GM23338 (cell line): Measurements from ENCODE around the gene MOB3B. TPM values are rescaled to one million over a fixed set of nuclear protein-coding genes. Genes with fewer than 3 reads are reported as not detected.

ENCODE experiments used
- ATAC-seq: fragments of 200-7000 bp; cut with Tn5 transposase; 3 replicates; pipeline ENCODE4 v1.9.1; 2020
- DNase-seq: peaks from one replicate; pipeline ENCODE4 v3.0.0-alpha.2; 2015; ENCODE audit warnings: low spot score
- H2AFZ ChIP-seq: fragments of 200-600 bp; sonication (generic); 2 replicates; pipeline ENCODE4 v1.8.0; 2016; ENCODE audit warnings: antibody characterized with exemption, mild to moderate bottlenecking, moderate library complexity
- H3F3A ChIP-seq: fragments of 200-600 bp; sonication (generic); replicated peaks from 2 replicates; pipeline ENCODE4 v1.8.0; 2017; ENCODE audit warnings: antibody characterized with exemption, mixed run types, low read depth
- H3K27ac ChIP-seq: fragments of 200-600 bp; sonication (generic); 2 replicates; pipeline ENCODE4 v1.6.1; 2016; ENCODE audit warnings: low read depth
- H3K27me3 ChIP-seq: fragments of 200-600 bp; sonication (generic); 2 replicates; pipeline ENCODE4 v1.8.0; 2016; ENCODE audit warnings: mild to moderate bottlenecking, mixed run types, moderate library complexity; ENCODE audit not compliant: insufficient read depth
- H3K36me3 ChIP-seq: fragments of 200-600 bp; sonication (generic); 2 replicates; pipeline ENCODE4 v1.8.0; 2016; ENCODE audit warnings: mild to moderate bottlenecking; ENCODE audit not compliant: insufficient read depth
- H3K4me1 ChIP-seq: fragments of 200-600 bp; sonication (generic); 2 replicates; pipeline ENCODE4 v1.8.0; 2016; ENCODE audit warnings: mild to moderate bottlenecking, moderate library complexity; ENCODE audit not compliant: insufficient read depth
- H3K4me2 ChIP-seq: fragments of 200-600 bp; sonication (generic); 2 replicates; pipeline ENCODE4 v1.7.1; 2017; ENCODE audit warnings: mixed run types
- H3K4me3 ChIP-seq: fragments of 200-600 bp; sonication (generic); 2 replicates; pipeline ENCODE4 v1.6.1; 2016; ENCODE audit warnings: mixed run types
- H3K79me2 ChIP-seq: fragments of 200-600 bp; sonication (generic); replicated peaks from 2 replicates; pipeline ENCODE4 v1.8.0; 2017; ENCODE audit warnings: mild to moderate bottlenecking; ENCODE audit not compliant: insufficient read depth
- H3K9me2 ChIP-seq: fragments of 200-600 bp; sonication (generic); 2 replicates; pipeline ENCODE4 v1.8.0; 2017; ENCODE audit not compliant: insufficient read depth
- H4K20me1 ChIP-seq: fragments of 200-600 bp; sonication (generic); replicated peaks from 2 replicates; pipeline ENCODE4 v1.8.0; 2017; ENCODE audit warnings: mild to moderate bottlenecking; ENCODE audit not compliant: insufficient read depth
- H3K27ac Mint-ChIP-seq: 2 replicates; pipeline ENCODE4 v1.8.0; 2020; ENCODE audit warnings: inconsistent platforms, mild to moderate bottlenecking, moderate library complexity, mixed read lengths
- H3K27me3 Mint-ChIP-seq: 3 replicates; pipeline ENCODE4 v1.8.0; 2022; ENCODE audit warnings: low read depth, mild to moderate bottlenecking, moderate library complexity, mixed read lengths, inconsistent platforms; ENCODE audit not compliant: insufficient read depth, poor library complexity
- H3K36me3 Mint-ChIP-seq: 3 replicates; pipeline ENCODE4 v1.8.0; 2021; ENCODE audit warnings: low read depth, mild to moderate bottlenecking, inconsistent platforms, moderate library complexity, mixed read lengths
- H3K4me1 Mint-ChIP-seq: 3 replicates; pipeline ENCODE4 v1.8.0; 2020; ENCODE audit warnings: mild to moderate bottlenecking, inconsistent platforms, mixed read lengths
- H3K4me3 Mint-ChIP-seq: 3 replicates; pipeline ENCODE4 v1.8.0; 2021; ENCODE audit warnings: moderate library complexity, mild to moderate bottlenecking, inconsistent platforms, mixed read lengths
- H3K9me3 Mint-ChIP-seq: 3 replicates; pipeline ENCODE4 v1.8.0; 2020; ENCODE audit warnings: moderate library complexity, mild to moderate bottlenecking, inconsistent platforms, mixed read lengths
- CREB1 ChIP-seq: fragments of 250-450 bp; sonication (Bioruptor Pico); IDR thresholded peaks from 2 replicates; pipeline ENCODE4 v1.5.0; 2020; ENCODE audit warnings: low read depth, mild to moderate bottlenecking, moderate library complexity
- CTCF ChIP-seq, 2 experiments: fragments of 200-600 bp in 1 of 2; sonication (generic) in 1 of 2; conservative IDR thresholded peaks; 2 replicates each; pipeline versions ENCODE4 v1.5.1 to v1.6.1; 2016 to 2017; ENCODE audit warnings: antibody characterized with exemption in 2 of 2, low read depth in 2 of 2, mild to moderate bottlenecking in 2 of 2, moderate library complexity in 1 of 2
- ETS1 ChIP-seq: IDR thresholded peaks from 2 replicates; pipeline ENCODE4 v1.6.1; 2016; ENCODE audit warnings: antibody characterized with exemption
- EZH2 ChIP-seq: fragments of 200-600 bp; sonication (generic); IDR thresholded peaks from one replicate; pipeline ENCODE4 v1.8.0; 2017; ENCODE audit warnings: antibody characterized with exemption, mild to moderate bottlenecking, low read depth; ENCODE audit not compliant: unreplicated experiment
- EZH2phosphoT487 ChIP-seq: fragments of 200-600 bp; sonication (generic); IDR thresholded peaks from one replicate; pipeline ENCODE4 v1.8.1; 2018; ENCODE audit warnings: antibody characterized with exemption; ENCODE audit not compliant: unreplicated experiment
- NANOG ChIP-seq: IDR thresholded peaks from 2 replicates; pipeline ENCODE4 v1.6.1; 2016; ENCODE audit warnings: antibody characterized with exemption, borderline replicate concordance
- REST ChIP-seq: IDR thresholded peaks from one replicate; pipeline ENCODE4 v1.6.1; 2018; ENCODE audit warnings: antibody characterized with exemption; ENCODE audit not compliant: unreplicated experiment
- STAT1 ChIP-seq: IDR thresholded peaks from one replicate; pipeline ENCODE4 v1.6.1; 2016; ENCODE audit warnings: antibody characterized with exemption; ENCODE audit not compliant: unreplicated experiment
- ZNF114 ChIP-seq: fragments of 250-450 bp; sonication (Bioruptor Pico); IDR thresholded peaks from 2 replicates; pipeline ENCODE4 v1.5.0; 2020; ENCODE audit warnings: mild to moderate bottlenecking, moderate library complexity
- ZNF331 ChIP-seq: fragments of 250-450 bp; sonication (Bioruptor Pico); IDR thresholded peaks from 2 replicates; pipeline ENCODE4 v1.5.0; 2020; ENCODE audit warnings: low read depth, mild to moderate bottlenecking, moderate library complexity
- ZNF462 ChIP-seq: fragments of 250-450 bp; sonication (Bioruptor Pico); IDR thresholded peaks from 2 replicates; pipeline ENCODE4 v1.5.0; 2020; ENCODE audit warnings: mild to moderate bottlenecking, moderate library complexity
- polyA plus RNA-seq: library from polyadenylated mRNA; unstranded; fragments of >200 nt; fragmentation: Nextera tagmentation; extraction: Ambion mirVana; gene quantifications from 2 replicates; pipeline ENCODE4 v1.2.1, GENCODE V29; 2016
- total RNA-seq: library from RNA; depleted of rRNA; stranded (reverse); fragments of >200 nt; shearing (Covaris generic); gene quantifications from 2 replicates; pipeline ENCODE4 v1.2.3, GENCODE V29; 2014

Gene MOB3B
- total and polyA plus RNA-seq, 2 experiments from 2014 or later: 7.6 to 12.1 TPM

- H3K4me1 Mint-ChIP-seq: peaks cover 48% of the 10 kb centered on the region
- ATAC-seq (no peak), DNase-seq (no peak)
- no peaks in the 10 kb centered on the region for H3K79me2 ChIP-seq
- peaks cover 14% of the 10 kb centered on the region; the same call in 1 of the 2 replicates for H3K9me2 ChIP-seq
- no peaks in the 10 kb centered on the region for H3K27me3 ChIP-seq
- TF ChIP-seq ETS1 (no peak), CTCF (conservative IDR thresholded peaks at IDR 0.05; ENCODE audit: low read depth in 2 of 2) (no peak), ZNF114 (no peak), EZH2phosphoT487 (no peak), STAT1 (no peak), EZH2 (no peak), CREB1 (CRISPR knock-in tag) (no peak), NANOG (no peak), ZNF331 (no peak), ZNF462 (CRISPR knock-in tag) (no peak), REST (no peak)
- no peak overlapping the region for H3K4me2 ChIP-seq
- no peaks in the 10 kb centered on the region for H3F3A ChIP-seq
- no peaks in the 10 kb centered on the region for H3K36me3 ChIP-seq
- H3K27me3 Mint-ChIP-seq: peaks cover 1% of the 10 kb centered on the region
- H3K9me3 Mint-ChIP-seq: no peaks in the 10 kb centered on the region
- no peak overlapping the region for H3K4me3 ChIP-seq
- H3K27ac Mint-ChIP-seq: 0 out of 2 replicates have a peak overlapping the region, but pooled peaks have one; percentile 59
- H3K4me3 Mint-ChIP-seq: no peak overlapping the region
- H4K20me1 ChIP-seq: no peaks in the 10 kb centered on the region
- H2AFZ ChIP-seq: no peak overlapping the region
- peaks cover 19% of the 10 kb centered on the region for H3K4me1 ChIP-seq
- peaks cover 12% of the 10 kb centered on the region for H3K36me3 Mint-ChIP-seq
- no peak overlapping the region for H3K27ac ChIP-seq
Measured at GRCh38 chr9:27352457-27353165, 177.0 kb downstream of the MOB3B start.
